GDM1 (cell line): ENCODE results near the gene IQUB.
"Not testable (repeated sequence)": the region's sequence is repeated elsewhere in the genome, so short reads cannot be mapped to it uniquely, and the experiment has no call there.

ENCODE experiments used
- DNase-seq: peaks from one replicate; lab custom pipeline; 2025; lab: John Stamatoyannopoulos, UW

IQUB gene

DNA sequence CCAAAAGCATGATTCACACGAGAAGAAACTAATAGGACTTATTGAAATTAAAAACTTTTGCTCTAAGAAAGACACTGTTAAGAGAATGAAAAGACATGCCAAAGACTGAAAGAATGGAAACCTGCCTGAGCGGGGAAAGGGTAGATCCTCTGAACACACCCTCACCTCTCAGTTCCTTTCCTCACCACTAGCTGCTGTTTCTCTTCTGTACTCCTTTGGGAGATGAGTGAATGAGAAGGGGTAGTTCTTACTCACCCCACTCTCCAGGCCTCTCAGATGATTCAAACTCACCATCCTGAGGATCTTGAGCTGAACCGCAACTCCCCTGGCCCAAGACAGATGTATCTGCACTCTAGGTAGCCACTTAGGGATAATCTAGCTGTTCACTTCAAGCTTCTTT is 41.9 kb downstream of the IQUB start:
- DNase-seq = no peak

DNA sequence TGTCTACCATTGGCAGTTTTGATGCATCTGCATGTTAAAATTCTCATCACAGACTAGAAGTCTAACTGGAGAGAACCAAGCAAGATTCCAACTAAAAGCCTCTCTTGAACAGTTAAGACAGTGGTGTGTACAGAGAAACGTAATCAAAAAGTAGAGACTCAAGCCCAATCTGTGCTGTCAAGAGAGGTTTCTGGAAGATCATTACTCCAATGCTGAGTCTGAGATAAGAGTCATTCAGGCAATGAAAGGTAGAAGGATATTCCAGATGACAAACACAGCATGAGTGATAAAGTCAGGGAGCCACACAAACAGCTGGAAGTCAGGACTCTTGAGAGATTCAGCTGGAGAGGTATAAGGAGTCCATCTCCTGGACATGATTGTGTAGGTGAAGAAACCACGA is 48.7 kb downstream of the IQUB start:
- DNase-seq = no peak

DNA sequence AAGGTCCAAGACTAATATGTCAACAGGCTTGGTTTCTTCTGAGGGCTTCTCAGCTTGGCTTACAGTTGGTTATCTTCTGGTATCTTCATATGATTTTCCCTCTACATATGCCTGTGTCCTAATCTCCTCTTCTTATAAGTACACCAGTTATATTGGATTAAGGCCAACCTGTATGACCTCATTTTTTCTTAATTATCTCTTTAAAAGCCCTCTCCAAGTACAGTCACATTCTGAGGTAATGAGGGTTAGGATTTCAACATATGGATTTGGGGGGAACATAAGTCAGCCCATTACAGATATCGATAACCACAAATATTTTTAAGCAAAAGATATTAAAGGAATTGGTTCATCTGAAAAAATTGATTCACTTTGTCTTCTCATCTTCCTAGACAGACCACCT is 49.2 kb downstream of the IQUB start:
- no peak for DNase-seq

DNA sequence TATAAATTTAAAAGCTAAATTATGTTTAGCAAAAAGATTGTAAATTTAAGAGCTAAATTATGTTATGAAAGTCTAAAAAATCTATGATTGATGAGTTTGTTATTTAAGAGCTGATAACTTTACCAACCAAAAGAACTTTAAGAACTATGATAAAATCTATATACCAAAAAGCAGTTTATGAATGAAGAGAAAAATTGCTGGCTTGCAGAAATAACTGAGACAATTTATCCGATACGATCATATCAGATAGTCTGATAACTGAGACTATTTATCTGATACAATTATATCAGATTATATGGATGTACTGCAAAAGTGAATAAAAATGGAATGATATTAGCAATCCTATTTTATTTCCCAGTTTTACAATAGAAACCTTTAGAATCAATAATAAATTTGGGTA is 50.2 kb downstream of the IQUB start:
- DNase-seq = no peak

DNA sequence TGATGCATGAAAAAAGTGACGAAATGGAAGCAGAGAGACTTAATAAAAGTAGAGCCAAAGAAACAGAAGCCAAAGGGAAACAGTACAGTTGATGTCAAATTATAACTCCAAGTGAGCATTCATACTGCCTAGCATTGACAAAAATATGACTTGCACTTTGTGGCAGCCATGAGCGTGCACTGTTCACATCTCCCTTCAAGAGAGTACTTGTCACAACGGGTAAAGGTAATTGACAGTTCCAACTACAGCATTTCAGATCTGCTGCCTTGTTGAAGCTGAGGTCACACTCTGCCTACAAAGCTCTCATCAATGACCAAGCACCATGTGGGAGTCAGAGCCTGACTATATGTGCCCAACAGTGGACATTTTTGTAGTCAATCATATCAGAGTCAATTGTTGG is 54.3 kb downstream of the IQUB start:
- no peak for DNase-seq

DNA sequence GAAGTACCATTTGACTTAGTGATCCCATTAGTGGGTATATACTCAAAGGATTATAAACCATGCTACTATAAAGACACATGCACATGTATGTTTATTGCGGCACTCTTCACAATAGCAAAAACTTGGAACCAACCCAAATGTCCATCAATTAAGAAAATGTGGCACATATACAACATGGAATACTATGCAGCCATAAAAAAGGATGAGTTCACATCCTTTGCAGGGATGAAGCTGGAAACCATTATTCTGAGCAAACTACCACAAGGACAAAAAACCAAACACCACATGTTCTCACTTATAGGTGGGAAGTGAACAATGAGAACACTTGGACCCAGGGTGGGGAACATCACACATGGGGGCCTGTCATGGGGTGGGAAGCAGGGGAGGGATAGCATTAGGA is 56.3 kb downstream of the IQUB start:
- DNase-seq = not testable (repeated sequence)

DNA sequence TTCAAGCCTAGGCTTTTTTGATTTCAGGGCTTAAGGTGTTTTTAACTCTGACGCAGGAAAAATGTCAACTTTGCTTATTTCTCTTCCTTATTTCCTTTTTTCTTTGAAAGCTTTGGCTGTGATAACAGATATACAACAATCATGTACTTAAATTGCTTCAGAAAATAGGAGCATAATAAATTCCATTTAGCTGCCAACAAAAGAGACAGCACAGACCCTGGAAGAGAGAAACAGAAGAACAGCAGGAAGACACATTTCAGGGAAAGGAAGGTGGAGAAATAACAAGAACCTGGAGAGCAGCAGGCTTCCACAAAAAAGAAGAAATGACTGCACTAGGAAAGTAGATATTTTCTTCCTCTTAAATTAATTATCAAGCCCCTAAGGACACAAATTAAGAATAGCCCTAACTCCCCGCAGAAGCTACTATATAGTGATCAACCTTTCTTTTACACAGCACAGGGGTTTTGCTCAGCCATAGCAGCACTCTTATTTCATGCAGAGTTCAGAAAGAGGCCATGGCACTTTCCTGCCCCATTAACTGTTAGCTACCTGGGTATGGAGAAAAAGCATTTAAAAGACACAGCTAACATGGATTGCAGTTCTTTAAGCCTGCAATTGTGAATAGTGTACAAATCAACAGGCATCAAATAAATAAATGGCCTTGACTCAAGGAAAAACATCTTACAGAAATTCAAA is 61.5 kb downstream of the IQUB start:
- no peak for DNase-seq

DNA sequence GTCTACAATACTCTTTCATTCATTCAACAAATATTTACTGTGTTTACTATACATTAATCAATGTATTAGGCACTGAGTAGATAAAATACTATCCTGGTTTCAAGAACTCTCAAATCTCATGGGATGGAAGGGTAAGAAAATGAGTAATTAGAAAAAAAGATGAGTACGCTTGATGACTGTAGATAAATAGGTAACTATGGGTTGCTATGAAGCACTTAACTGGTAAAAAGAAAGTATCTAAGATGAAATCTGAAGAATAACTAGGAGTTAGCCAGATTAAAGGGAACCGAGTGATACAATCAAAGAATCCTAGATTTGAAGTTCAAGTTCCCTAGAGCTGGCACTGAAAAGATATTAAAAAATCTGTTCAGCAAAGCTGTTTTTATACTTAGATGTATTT is 62.1 kb downstream of the IQUB start:
- DNase-seq = no peak

DNA sequence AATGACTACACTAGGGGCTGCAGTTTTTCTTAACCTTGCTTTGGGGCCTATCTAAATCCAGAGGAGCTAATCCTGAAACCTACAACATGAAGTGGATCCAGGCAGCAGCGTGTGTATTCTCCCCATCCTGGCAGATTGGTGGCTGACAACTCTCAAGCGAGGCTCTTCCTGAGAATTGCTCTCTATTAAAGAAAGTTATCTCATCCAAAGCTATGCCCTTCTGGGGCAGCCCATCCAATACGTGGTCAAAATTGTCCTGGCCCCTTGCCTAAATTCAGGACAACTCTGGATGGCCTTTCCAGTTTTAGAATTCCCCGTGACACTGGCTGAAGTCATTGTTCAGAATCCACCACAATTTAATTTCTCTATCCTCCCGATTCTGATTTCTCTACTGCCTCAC is 66.1 kb downstream of the IQUB start:
- no peak for DNase-seq

DNA sequence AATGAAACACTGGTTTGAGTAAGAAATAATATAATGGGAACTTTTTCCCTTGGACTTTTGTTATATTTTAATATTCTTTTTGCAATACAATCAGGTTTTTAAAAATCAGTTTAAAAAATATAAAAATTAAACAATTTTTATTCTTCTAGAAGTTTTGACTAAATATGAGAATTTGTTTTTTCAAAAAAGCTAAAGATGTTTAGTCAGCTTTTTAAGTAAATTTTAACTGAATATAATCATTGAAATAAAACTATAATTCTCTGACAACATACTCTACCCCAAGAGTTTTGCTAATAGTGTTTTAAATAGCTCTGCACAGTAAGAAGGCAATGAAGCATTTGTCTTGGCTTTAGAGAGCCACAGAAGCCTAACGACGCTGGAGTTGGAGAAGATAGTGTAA is 70.5 kb downstream of the IQUB start:
- no peak for DNase-seq

DNA sequence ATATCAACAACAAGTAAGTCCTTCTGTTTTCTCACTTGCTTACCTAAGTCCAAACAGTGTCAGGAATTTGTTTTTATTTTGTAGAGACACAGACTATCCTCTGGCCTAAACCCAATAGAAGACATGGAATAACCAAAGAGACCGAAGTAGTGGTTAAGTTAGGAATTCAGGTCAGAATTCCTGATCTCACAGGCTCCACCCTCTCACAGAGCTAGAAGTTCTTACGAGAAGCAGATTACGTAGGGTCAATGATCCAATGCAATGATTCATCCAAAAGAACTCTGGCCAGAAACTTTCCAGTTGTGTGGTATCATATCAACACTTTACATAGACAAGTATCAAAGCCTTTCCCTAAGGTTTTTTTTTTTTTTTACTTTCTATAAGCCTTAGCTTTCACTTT is 73.8 kb downstream of the IQUB start:
- DNase-seq = no peak

DNA sequence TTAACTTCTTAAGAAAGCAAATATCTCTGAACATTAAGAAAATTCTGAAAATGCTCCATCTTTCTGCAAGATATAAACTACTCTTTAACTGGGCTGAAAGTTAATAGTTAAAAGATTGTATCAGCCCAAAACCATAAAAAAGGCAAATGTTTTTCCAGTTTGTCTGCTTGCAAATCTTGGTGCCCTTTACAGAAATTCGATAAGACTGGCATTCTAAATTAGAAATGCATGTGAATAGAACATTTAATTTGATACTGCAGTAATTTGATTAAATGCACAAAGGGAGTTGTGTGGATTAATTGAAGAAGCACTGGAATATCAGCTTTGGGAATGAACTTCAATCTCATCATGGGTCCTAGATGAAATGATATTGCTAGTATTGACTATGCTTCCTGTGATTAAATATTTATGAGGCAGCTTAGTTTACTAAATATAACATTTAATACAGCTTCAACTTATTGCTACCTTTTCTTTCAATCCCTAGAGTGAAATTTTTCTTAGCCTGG is 78.4 kb downstream of the IQUB start:
- DNase-seq = no peak

DNA sequence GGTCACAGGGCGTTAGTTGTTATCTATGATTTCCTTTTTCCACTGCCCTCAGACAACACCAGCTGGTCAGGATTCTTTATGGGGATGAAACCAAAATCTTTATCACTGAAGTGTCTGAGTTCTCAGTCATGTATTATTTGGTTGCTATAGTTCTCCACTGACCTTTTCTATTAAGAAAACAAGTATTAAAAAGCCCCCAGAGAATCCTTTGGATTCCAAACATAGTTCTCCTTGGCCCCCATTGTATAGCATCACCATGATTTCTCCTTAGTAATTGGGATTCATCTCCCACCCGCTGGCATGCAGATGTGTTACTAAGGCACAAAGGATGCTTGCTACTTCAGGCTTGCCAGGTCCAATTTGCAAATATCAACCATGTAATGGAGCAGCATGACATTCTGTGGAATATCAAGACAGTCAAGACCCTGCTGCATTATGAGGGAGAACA is 94.3 kb downstream of the IQUB start:
- DNase-seq = no peak

DNA sequence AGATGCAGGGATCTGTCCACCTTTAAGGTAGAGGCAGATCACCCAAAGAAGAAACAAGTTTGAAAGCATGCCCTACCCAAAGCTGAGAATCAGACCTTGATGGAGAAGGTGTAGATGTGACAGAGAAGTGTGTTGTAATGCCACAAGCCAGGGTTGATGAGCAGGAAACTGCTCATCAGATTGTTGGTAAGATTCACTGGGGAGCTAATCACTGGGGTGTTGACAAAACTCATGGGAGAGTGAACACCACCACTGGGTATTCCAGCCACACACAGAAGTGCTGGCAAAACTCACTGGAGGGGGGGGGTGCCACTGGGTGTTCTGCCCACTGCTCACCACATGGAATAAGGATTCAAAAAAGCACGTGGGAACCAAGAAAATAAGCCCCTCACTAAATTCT is 95.2 kb downstream of the IQUB start:
- no peak for DNase-seq

DNA sequence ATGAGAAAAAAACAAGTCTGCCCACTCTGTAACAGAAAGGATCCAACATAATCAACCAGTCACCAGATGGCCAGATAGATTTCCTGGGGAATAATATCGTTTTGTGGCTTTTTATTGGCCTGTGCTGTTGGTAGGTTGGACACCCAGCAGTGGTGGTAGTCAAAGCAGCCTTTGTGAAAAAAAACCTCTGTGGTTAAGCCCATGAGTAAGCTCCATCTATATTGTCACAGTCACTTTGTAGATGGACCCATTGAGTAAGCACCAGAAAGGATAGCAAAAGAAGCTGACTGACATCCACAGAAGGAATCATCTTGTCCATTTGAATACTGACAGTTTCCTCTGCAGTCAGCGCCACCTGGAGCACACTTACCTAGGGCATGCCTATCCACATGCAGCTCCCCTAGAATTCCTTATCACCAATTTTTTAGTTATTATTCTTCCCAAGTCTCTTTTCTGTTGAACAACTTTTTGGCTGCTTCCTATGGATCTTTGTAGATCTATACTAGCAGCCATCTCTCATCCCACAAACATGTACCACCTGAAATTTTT is 96.9 kb downstream of the IQUB start:
- DNase-seq = no peak

DNA sequence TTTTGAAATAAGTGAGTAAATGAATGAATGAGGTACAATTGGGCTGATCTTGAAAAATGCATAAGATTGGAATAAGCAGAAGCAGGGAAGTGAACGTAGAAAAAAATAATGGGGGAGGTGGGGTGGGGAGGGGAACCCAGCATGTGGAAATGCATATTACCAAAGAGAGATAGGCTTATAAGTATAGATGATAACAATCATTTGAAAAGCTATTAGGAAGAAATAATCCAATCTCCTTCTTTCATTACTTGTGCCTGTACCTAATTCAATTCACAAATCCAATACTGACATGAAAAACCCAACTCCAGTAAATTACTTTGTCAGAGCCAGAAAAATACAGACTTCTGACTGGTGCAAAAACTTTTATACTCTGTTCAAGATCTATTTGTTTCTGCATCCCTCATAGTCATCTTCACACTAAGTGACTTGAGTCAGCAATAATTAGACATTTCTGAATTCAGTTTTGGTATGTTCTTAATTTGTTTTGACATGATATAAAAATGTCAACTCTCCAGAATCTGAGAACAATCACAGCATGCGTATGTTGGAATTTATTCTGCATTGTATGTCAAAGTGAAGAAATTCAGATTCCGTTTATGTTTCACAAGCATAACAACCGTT is 99.2 kb downstream of the IQUB start:
- DNase-seq = no peak

DNA sequence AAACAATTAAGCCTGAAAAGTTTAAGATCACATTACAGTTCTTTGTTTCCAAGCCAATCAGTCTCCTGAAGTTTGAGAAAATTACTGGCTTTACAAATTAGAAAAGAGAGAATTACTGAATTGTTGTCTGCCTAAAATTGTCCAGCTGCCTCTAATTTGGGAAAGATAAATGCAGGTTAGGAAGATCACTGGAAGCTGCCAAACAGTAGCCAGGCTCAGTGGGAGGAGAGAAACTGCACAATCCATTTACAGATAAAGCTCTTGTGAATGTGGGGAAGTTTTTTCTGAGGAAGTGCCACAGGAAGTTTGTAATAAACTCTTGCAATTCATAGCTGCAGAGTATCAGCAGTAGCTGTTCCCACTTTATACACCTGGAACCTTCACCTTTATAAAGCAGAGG is 100.7 kb downstream of the IQUB start:
- no peak for DNase-seq

DNA sequence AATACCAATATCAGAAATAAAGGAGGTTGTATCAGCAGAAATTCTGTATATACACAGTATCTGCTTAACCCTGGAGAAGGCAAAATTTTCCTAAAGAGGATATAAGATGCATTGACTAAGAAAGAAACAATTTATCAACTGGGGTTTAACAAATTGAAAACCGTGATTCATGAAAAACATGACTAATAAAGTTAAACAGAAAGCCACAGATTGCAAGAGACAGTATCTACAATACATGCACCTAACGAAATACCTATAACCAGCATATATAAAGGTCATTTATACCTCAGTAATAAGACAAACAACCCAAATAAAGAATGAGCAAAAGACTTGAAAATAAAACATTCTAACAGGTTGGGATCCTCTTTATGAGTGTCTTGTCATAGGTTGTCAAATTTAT is 101.8 kb downstream of the IQUB start:
- DNase-seq = no peak

DNA sequence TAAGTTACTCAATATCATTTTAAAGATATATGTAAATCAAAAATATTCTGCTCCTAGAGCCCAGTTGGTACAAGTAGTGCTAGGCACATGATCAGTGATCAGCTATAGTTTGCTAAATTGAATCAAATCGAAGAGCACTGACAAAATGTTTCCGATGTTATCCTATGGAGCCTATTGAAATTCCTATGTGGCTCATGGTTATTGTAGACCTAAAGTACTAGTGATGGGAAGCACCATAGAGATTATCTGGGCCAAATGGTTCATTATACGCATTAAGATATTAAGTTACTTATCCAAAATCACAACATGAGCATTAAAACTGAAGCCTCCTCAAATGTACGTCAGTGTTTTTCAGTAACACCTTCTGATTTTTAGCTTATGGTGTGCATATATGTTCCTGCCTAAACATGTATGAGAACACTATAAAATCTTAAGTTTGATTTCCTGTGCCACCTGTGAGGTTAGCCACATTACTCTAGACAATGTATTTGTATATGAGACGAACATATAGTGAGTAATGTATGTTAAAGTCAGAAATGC is 103.2 kb downstream of the IQUB start:
- DNase-seq = no peak

DNA sequence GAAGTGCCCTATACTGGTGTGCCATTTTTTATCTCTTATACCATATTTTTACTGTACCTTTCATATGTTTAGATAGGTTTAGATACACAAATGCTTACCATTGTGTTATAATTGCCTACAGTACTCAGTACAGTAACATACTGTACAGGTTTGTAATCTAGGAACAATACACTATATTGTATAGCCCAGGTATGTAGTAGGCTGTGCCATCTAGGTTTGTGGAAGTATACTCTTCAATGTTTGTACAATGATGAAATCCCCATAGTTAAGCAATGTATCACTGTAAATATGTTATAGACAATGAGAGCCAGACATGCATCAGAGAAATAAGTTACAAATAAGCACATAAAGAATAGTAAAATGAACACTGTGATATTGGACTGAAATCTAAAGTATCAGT is 109.1 kb downstream of the IQUB start:
- DNase-seq = no peak

DNA sequence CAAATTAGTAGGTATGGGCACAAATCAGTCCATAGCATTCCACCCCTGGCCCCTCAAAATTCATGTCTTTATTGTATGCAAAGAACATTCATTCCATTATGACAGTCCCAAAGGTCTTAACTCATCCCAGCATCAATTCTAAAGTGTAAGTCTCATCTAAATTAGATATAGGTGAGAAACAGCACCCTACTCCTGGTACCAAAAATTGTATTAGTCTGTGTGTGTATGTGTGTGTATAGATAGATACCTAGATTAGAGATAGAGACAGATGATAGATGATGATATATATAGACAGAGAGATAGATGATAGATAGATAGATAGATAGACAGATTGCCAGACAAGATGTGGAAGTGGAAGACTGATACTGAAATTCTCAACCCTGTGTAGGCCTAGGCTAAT is 109.9 kb downstream of the IQUB start:
- no peak for DNase-seq

DNA sequence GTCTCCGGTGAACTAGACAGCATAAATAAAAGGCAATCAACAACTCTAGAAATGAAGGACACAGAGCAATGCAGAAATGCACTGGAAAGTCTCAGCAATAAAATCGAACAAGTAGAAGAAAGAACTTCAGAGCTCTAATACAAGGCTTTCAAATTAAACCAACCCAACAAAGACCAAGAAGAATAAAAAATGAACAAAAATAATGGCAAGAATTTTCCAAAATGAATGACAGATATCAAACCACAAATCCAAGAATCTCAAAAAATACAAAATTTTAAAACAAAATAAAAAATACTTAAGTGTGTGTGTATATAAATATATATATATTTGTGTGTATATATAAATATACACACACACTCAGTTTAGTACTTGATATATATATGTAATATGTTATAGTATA is 110.8 kb downstream of the IQUB start:
- no peak for DNase-seq

DNA sequence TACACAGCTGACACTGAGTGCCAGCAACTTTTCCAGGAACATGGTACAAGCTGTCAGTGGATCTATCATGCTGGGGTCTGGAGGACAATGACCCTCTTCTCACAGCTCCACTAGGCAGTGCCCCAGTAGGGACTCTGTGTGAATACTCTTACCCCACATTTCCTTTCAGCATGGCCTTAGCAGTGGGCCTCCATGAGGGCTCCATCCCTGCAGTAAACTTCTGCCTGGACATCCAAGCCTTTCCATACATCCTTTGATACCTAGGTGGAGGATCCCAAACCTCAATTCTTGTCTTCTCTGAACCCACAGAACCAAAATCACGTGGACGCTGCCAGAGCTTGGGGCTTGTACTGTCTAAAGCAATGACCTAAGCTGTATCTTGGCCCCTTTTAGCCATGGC is 116.8 kb downstream of the IQUB start:
- DNase-seq = no peak
